ENCODE results near the gene GBP6.
"Not testable (repeated sequence)": the region's sequence is repeated elsewhere in the genome, so short reads cannot be mapped to it uniquely, and the experiment has no call there.

The GBP6 gene

GRCh38 chr1:89335486-89335885 lies 28.4 kb upstream of the GBP6 start:
- no peak overlapping the region for H3K4me3 ChIP-seq (ENCODE audit: insufficient read depth in 1 of 2, low read depth in 1 of 2, low read length in 2 of 2)
- no peak overlapping the region for H2BK15ac ChIP-seq (ENCODE audit: low read depth, poor library complexity, severe bottlenecking)
- no peaks in the 10 kb centered on the region for H3K9me3 ChIP-seq (ENCODE audit: control insufficient read depth, low read length)
- H3K9ac ChIP-seq (ENCODE audit: low read length) = no peak overlapping the region
- H3K4ac ChIP-seq (ENCODE audit: low read depth in 1 of 2, low read length in 2 of 2) = no peak overlapping the region
- no peak overlapping the region for H4K8ac ChIP-seq (ENCODE audit: low read length)
- no peak overlapping the region for H2BK120ac ChIP-seq (ENCODE audit: low read depth, low read length)
- H3K4me1 ChIP-seq (ENCODE audit: control insufficient read depth, insufficient read depth, low read depth, low read length) = no peaks in the 10 kb centered on the region
- DNase-seq = no peak
- no peak overlapping the region for H4K91ac ChIP-seq (ENCODE audit: low read length)
- H3K36me3 ChIP-seq (ENCODE audit: control insufficient read depth in 1 of 2, insufficient read depth in 2 of 2, low read depth in 1 of 2, low read length in 2 of 2) = no peaks in the 10 kb centered on the region
- H2BK12ac ChIP-seq (ENCODE audit: low read length in 2 of 2) = no peak overlapping the region
- H3K27me3 ChIP-seq (ENCODE audit: control insufficient read depth in 1 of 2, insufficient read depth in 1 of 2, low read length in 2 of 2) = peaks cover 0 to 6% of the 10 kb centered on the region in 2 experiments
- no peak overlapping the region for H2BK5ac ChIP-seq (ENCODE audit: low read depth, low read length, poor library complexity, severe bottlenecking)
- no peak overlapping the region for H3K23ac ChIP-seq (ENCODE audit: low read length in 2 of 2)
- no peak overlapping the region for H3K14ac ChIP-seq (ENCODE audit: low read length in 2 of 2)
- H2AFZ ChIP-seq (ENCODE audit: low read depth, low read length) = no peak overlapping the region
- H2AK5ac ChIP-seq (ENCODE audit: low read length, severe bottlenecking) = no peak overlapping the region
- no peak overlapping the region for H3K27ac ChIP-seq (ENCODE audit: low read length, poor library complexity, severe bottlenecking)
- H3K4me2 ChIP-seq (ENCODE audit: low read length, poor library complexity, severe bottlenecking) = no peak overlapping the region
- H3K79me1 ChIP-seq (replicated peaks; ENCODE audit: low read length, poor library complexity, severe bottlenecking) = no peaks in the 10 kb centered on the region
- no peak overlapping the region for H3K18ac ChIP-seq (ENCODE audit: low read depth in 1 of 2, low read length in 2 of 2)

- H3K4ac ChIP-seq (ENCODE audit: low read depth in 1 of 2, low read length in 2 of 2) = no peak overlapping the region
- WGBS = 40% methylated on average over 1 of the region's 4 CpGs
- DNase-seq = no peak
Observed at GRCh38 chr1:89337903-89338302, 26.0 kb upstream of the GBP6 start.

GRCh38 chr1:89339039-89339438 lies 24.8 kb upstream of the GBP6 start:
- WGBS = 73% methylated on average over 4 of the region's 4 CpGs
- Histone ChIP-seq H3K9ac (ENCODE audit: low read length) (no peak overlapping the region), H3K27me3 (ENCODE audit: control insufficient read depth in 1 of 2, insufficient read depth in 1 of 2, low read length in 2 of 2) (peaks cover 0 to 11% of the 10 kb centered on the region in 2 experiments), H3K79me1 (replicated peaks; ENCODE audit: low read length, poor library complexity, severe bottlenecking) (no peaks in the 10 kb centered on the region), H2BK15ac (ENCODE audit: low read depth, poor library complexity, severe bottlenecking) (no peak overlapping the region), H3K9me3 (ENCODE audit: control insufficient read depth, low read length) (no peaks in the 10 kb centered on the region), H3K27ac (ENCODE audit: low read length, poor library complexity, severe bottlenecking) (no peak overlapping the region), H2BK5ac (ENCODE audit: low read depth, low read length, poor library complexity, severe bottlenecking) (no peak overlapping the region), H2BK12ac (ENCODE audit: low read length in 2 of 2) (no peak overlapping the region), H2AFZ (ENCODE audit: low read depth, low read length) (no peak overlapping the region), H3K4me3 (ENCODE audit: insufficient read depth in 1 of 2, low read depth in 1 of 2, low read length in 2 of 2) (no peak overlapping the region), H2BK120ac (ENCODE audit: low read depth, low read length) (no peak overlapping the region), H4K91ac (ENCODE audit: low read length) (no peak overlapping the region), H4K8ac (ENCODE audit: low read length) (no peak overlapping the region), H3K4me1 (ENCODE audit: control insufficient read depth, insufficient read depth, low read depth, low read length) (no peaks in the 10 kb centered on the region), H3K36me3 (ENCODE audit: control insufficient read depth in 1 of 2, insufficient read depth in 2 of 2, low read depth in 1 of 2, low read length in 2 of 2) (no peaks in the 10 kb centered on the region), H3K4ac (ENCODE audit: low read depth in 1 of 2, low read length in 2 of 2) (no peak overlapping the region), H3K23ac (ENCODE audit: low read length in 2 of 2) (no peak overlapping the region), H3K14ac (ENCODE audit: low read length in 2 of 2) (no peak overlapping the region), H3K18ac (ENCODE audit: low read depth in 1 of 2, low read length in 2 of 2) (no peak overlapping the region), H2AK5ac (ENCODE audit: low read length, severe bottlenecking) (no peak overlapping the region), H3K4me2 (ENCODE audit: low read length, poor library complexity, severe bottlenecking) (no peak overlapping the region)
- no peak for DNase-seq

More at GRCh38 chr1:89337903-89338302, 26.0 kb upstream of the GBP6 start:
- no peak overlapping the region for H3K18ac ChIP-seq (ENCODE audit: low read depth in 1 of 2, low read length in 2 of 2)
- no peak overlapping the region for H3K27ac ChIP-seq (ENCODE audit: low read length, poor library complexity, severe bottlenecking)
- H2AFZ ChIP-seq (ENCODE audit: low read depth, low read length) = no peak overlapping the region
- no peak overlapping the region for H2AK5ac ChIP-seq (ENCODE audit: low read length, severe bottlenecking)
- no peak overlapping the region for H2BK12ac ChIP-seq (ENCODE audit: low read length in 2 of 2)
- no peak overlapping the region for H4K8ac ChIP-seq (ENCODE audit: low read length)
- H3K4me1 ChIP-seq (ENCODE audit: control insufficient read depth, insufficient read depth, low read depth, low read length) = no peaks in the 10 kb centered on the region
- no peak overlapping the region for H3K4me3 ChIP-seq (ENCODE audit: insufficient read depth in 1 of 2, low read depth in 1 of 2, low read length in 2 of 2)
- no peak overlapping the region for H2BK120ac ChIP-seq (ENCODE audit: low read depth, low read length)
- H3K9me3 ChIP-seq (ENCODE audit: control insufficient read depth, low read length) = no peaks in the 10 kb centered on the region
- H3K9ac ChIP-seq (ENCODE audit: low read length) = no peak overlapping the region
- no peaks in the 10 kb centered on the region for H3K36me3 ChIP-seq (ENCODE audit: control insufficient read depth in 1 of 2, insufficient read depth in 2 of 2, low read depth in 1 of 2, low read length in 2 of 2)
- no peak overlapping the region for H3K14ac ChIP-seq (ENCODE audit: low read length in 2 of 2)
- no peak overlapping the region for H4K91ac ChIP-seq (ENCODE audit: low read length)
- no peak overlapping the region for H3K4me2 ChIP-seq (ENCODE audit: low read length, poor library complexity, severe bottlenecking)
- no peak overlapping the region for H3K23ac ChIP-seq (ENCODE audit: low read length in 2 of 2)
- H3K79me1 ChIP-seq (replicated peaks; ENCODE audit: low read length, poor library complexity, severe bottlenecking) = no peaks in the 10 kb centered on the region
- peaks cover 0 to 11% of the 10 kb centered on the region in 2 experiments for H3K27me3 ChIP-seq (ENCODE audit: control insufficient read depth in 1 of 2, insufficient read depth in 1 of 2, low read length in 2 of 2)
- H2BK5ac ChIP-seq (ENCODE audit: low read depth, low read length, poor library complexity, severe bottlenecking) = no peak overlapping the region
- no peak overlapping the region for H2BK15ac ChIP-seq (ENCODE audit: low read depth, poor library complexity, severe bottlenecking)

DNA sequence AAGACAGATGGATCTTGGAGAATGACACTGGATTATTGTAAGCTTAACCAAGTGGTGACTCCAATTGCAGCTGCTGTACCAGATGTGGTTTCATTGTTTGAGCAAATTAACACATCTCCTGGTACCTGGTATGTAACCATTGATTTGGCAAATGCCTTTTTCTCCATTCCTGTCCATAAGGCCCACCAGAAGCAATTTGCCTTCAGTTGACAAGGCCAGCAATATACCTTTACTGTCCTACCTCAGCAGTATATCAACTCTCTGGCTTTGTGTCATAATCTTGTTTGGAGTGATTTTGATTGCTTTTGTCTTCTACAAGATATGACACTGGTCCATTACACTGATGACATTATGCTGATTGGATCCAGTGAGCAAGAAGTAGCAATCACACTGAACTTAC lies 18.4 kb upstream of the GBP6 start:
- H4K91ac ChIP-seq (ENCODE audit: low read length); H2AK5ac ChIP-seq (ENCODE audit: low read length, severe bottlenecking); H3K9ac ChIP-seq (ENCODE audit: low read length); H3K27ac ChIP-seq (ENCODE audit: low read length, poor library complexity, severe bottlenecking); DNase-seq; H3K27me3 ChIP-seq (ENCODE audit: control insufficient read depth in 1 of 2, insufficient read depth in 1 of 2, low read length in 2 of 2); H3K23ac ChIP-seq (ENCODE audit: low read length in 2 of 2); H4K8ac ChIP-seq (ENCODE audit: low read length); H3K79me1 ChIP-seq (replicated peaks; ENCODE audit: low read length, poor library complexity, severe bottlenecking); H3K4me3 ChIP-seq (ENCODE audit: insufficient read depth in 1 of 2, low read depth in 1 of 2, low read length in 2 of 2); H3K14ac ChIP-seq (ENCODE audit: low read length in 2 of 2); H2AFZ ChIP-seq (ENCODE audit: low read depth, low read length); H3K36me3 ChIP-seq (ENCODE audit: control insufficient read depth in 1 of 2, insufficient read depth in 2 of 2, low read depth in 1 of 2, low read length in 2 of 2); H3K18ac ChIP-seq (ENCODE audit: low read depth in 1 of 2, low read length in 2 of 2); H3K9me3 ChIP-seq (ENCODE audit: control insufficient read depth, low read length); H3K4me1 ChIP-seq (ENCODE audit: control insufficient read depth, insufficient read depth, low read depth, low read length); H2BK15ac ChIP-seq (ENCODE audit: low read depth, poor library complexity, severe bottlenecking); H3K4me2 ChIP-seq (ENCODE audit: low read length, poor library complexity, severe bottlenecking); H2BK12ac ChIP-seq (ENCODE audit: low read length in 2 of 2); H2BK120ac ChIP-seq (ENCODE audit: low read depth, low read length); H3K4ac ChIP-seq (ENCODE audit: low read depth in 1 of 2, low read length in 2 of 2); H2BK5ac ChIP-seq (ENCODE audit: low read depth, low read length, poor library complexity, severe bottlenecking): not testable (repeated sequence)

Measured in mesenchymal stem cell (in vitro differentiated cells and primary cell).